ENCODE data around the gene LPAR3. TPM values are rescaled to one million over a fixed set of nuclear protein-coding genes. Genes with fewer than 3 reads are reported as not detected.

Gene LPAR3
- total RNA-seq, 1 donor from 2014 or later = 4.7 TPM

- peak; percentile 24 for DNase-seq
Measured at GRCh38 chr1:84855691-84856630, 37.0 kb downstream of the LPAR3 start.

DNA sequence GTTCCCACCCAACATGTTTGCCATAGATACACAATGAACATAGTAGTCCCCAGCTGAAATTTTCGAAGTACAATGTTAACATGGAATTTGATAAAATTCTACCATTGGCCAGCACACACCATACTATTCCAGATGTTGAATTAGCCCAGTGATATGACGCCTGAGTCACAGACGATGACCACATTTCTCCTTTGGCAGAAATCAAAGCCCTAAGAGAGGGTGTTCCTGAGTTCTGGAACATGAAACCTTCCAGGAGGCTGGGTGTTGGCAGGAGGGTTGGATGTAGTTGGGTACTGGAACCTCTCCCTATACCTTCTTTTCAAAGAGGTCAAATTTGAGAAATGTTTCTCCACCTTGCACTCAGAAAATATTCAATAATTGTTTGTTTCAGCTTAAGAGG, 37.8 kb downstream of the LPAR3 start:
- DNase-seq = no peak

DNA sequence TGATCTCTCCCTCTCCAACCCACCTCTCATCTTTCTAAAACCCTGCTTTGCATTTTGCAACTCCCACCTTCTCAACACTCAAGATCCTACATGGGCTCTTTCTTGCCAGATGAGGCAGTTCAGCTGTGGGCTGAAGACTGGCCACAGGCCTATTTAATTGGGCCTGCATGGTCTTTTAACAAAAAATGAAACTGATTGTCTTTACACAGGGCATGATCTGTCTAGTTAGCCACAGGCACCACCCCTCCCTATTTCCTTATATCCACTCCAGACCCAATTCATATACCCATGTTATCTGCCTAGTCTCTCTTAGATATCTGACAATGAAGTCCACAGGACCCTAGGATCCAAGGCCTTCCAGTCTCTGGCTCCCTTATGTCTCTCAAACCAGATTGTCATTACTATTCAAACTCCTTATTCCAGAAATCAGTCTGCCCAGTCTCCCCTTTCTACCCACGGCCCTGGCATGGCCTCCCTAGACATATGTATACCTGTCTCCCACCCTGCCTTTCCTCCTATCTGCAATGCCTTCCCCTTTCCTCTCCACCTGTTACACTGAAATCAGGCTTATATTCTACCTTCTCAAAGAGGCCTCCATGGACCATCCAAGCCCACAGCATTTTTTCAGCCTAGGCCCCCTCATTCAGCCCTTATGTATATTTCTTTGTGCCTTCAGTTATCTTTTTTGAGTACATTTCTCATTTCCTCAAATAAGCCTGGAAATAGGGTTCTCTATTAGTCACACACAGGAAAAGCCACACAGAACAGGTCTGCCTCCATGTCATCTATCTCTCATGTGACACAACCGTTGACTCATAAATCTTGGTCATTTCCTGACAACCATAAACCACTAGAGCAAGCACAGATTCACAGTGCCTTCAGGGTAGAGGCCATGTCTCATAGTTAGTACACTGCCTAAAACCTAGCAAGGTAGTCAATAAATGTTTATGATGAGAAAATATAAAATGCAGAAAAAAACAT, 39.0 kb downstream of the LPAR3 start:
- DNase-seq = no peak

GRCh38 chr1:84851839-84852238, 41.2 kb downstream of the LPAR3 start:
- no peak for DNase-seq

DNA sequence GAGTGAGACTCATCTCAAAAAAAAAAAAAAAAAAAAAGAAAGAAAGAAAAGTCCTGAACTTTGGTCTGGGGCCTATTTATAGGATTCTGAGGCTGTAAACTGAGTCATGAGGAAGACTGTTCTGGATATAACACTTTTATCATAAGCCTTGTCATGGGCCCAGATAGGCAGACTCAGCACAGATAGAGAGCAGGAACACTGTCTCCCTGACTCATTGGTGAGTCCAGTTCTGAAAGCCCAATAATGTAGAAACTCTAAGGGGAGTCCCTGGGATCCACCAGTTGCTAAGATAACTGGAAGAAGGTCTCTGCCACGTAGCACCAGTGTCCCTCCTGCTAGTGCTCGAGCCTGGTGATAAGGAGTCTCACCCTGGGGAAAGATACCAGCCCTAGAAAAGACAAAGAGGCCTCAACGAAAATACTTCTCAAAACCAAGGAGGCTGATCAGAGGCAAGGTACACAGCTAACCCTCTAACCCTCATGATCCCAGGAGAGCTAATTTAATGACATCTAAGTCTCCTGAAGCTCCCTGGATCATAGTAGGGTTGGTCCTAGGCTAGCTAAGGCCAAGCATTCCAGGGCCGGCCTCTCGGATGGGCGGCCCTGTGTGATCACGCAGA, 43.5 kb downstream of the LPAR3 start:
- DNase-seq = no peak

DNA sequence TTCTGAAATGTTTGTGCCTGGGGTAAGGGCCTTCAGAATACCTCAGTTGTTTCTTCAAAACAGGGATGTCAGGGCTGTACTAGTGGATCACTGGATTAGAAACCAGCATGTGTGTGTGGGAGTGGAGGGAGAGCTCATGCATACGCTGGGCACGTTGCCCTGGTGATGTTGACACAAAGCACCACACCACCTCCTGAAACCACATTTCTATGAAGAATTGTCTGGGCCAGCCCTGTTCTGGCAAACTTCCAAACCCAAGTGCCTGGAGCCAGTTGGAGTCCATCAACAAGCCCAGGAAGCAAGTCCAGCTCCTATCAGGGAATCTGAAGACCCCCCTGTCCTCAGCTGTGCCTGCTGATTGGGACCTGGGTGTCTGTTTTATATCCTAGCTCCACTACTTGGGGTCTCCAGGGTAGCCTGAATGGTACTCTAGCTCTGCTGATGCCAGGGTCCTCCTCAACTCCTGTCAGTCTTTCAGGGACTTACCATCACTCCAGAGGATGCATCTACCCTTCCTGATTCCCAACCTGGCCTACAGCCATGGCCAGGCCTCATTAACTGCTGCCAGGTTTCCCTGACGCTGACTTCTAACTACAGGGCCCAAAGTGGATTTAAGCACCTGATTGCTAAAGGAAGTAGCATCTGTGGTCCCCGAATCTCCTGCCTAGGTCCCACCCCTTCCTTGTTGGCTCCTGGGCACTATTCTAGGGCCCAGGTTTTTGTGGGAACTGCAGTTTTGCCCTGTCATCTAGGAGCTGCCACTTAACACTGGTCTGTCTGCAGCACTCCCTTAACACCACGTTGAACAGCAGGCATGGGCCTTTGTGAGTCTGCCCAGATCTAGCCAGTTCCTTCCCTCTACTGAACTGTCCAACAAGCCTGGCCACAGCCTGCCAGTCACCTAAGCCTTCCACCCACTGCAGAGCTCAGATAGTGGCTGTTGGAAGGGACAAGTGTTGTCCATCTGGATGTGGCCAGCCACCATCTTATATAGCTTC, 45.5 kb downstream of the LPAR3 start:
- DNase-seq = peak; percentile 87

DNA sequence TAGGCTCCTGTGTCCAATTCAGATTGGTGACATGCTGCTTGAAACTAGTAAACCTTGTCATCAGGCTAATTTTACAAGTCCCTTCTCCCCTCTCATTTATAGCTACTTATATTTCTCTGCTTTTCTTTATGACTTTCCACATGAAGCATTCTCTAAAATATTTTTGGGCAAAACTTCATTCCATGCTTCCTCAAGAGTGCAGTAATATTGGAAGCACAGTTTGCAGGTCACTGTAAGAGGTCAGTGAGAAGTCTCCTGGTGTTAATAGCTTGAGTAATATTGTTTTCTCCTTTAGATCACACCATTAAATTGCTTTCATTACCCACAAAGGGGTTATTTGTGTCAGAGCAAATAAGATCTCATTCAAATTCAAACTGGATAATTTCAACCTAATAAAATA, 46.6 kb downstream of the LPAR3 start:
- DNase-seq = no peak

GRCh38 chr1:84845357-84845756, 47.6 kb downstream of the LPAR3 start:
- DNase-seq = no peak

- no peak for DNase-seq
Measured at GRCh38 chr1:84844094-84844493, 48.9 kb downstream of the LPAR3 start.

GRCh38 chr1:84842748-84843231, 50.2 kb downstream of the LPAR3 start:
- DNase-seq = peak; percentile 66

GRCh38 chr1:84841971-84842370, 51.0 kb downstream of the LPAR3 start:
- no peak for DNase-seq

GRCh38 chr1:84840346-84840745, 52.7 kb downstream of the LPAR3 start:
- DNase-seq = no peak

GRCh38 chr1:84839544-84839943, 53.5 kb downstream of the LPAR3 start:
- no peak for DNase-seq

- no peak for DNase-seq
Measured at GRCh38 chr1:84836145-84836544, 56.9 kb downstream of the LPAR3 start.

GRCh38 chr1:84835169-84835568, 57.8 kb downstream of the LPAR3 start:
- no peak for DNase-seq

GRCh38 chr1:84834419-84835064, 58.5 kb downstream of the LPAR3 start:
- DNase-seq = no peak

DNA sequence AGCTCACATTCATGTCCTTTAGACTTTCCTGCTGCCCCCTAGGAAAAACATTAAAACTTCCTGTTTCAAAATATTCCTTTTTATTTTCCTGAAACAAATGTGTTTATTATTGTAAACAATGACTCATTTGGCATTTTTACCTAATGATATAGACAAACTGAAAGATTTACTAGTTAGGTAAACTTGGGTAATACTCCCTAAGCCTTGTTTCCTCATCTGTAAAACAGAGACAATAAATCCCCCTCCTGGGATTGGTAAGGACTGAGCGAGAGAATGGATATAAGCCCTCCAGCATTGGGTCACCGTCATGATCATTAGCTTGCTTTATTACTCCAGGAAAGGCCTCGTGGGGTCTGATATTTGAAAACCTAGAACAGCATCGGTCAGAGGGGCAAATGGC, 59.8 kb downstream of the LPAR3 start:
- DNase-seq = no peak

- no peak for DNase-seq
Measured at GRCh38 chr1:84830136-84830535, 62.9 kb downstream of the LPAR3 start.

- no peak for DNase-seq
Measured at GRCh38 chr1:84827976-84828375, 65.0 kb downstream of the LPAR3 start.

DNA sequence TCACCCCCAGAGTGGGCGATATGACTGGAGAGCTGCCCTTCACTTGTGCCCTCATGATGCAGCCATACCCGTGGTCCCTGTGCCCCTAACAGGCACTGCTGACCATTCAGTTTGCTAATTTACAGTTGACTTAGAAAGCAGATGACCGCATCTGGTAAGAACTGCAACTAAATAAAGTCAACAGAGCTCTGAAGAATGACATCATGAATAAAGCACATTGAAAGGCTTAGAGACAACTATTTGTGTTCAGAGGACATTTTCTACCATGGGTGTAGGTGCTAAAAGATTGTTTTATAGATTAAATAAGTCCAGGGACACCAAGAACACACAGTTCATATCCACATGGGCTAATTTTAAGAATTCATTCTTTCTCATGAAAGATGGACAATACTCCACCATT, 65.5 kb downstream of the LPAR3 start:
- no peak for DNase-seq

DNA sequence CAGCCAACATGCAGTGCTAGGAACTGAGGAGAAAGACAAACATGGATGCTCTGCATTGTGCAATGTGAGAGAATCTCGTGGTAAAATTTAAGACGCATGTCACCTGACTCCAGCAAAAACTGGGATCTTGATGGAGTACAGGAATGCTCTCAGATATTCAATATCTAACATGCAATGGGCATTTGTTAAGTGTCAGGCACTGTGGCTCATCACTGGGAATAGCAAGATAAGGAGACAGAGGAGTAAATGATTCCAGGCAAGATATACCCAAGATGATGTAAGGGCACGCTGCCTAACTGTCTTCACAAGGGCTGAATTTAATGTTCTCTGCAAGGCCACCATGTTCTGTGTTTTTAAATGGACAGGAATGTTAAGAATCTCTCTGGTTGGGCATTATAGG, 67.8 kb downstream of the LPAR3 start:
- DNase-seq = no peak

Measured in tongue (tissue), 2 donors.